Liver (tissue), 3 donors: ENCODE measurements around the gene CA5A.

Experiments
- ATF3 ChIP-seq: IDR thresholded peaks from 2 replicates; pipeline ENCODE4 v1.6.1; 2016; ENCODE audit warnings: antibody characterized with exemption
- CTCF ChIP-seq: fragments of 150-350 bp; IDR thresholded peaks from 2 replicates; pipeline ENCODE4 v1.5.1; 2017; ENCODE audit warnings: improper control_type of control experiment, low read depth, low read length; ENCODE audit not compliant: missing input control
- FOXA1 ChIP-seq: IDR thresholded peaks from 2 replicates; pipeline ENCODE4 v1.6.1; 2016; ENCODE audit warnings: antibody characterized with exemption
- MAX ChIP-seq: IDR thresholded peaks from 2 replicates; pipeline ENCODE4 v1.6.1; 2016; ENCODE audit warnings: antibody characterized with exemption
- RAD21 ChIP-seq, 2 donors: IDR thresholded peaks; 2 replicates each; pipeline ENCODE4 v1.6.1; 2016; ENCODE audit warnings: antibody characterized with exemption in 2 of 2, mild to moderate bottlenecking in 2 of 2
- YY1 ChIP-seq: IDR thresholded peaks from 2 replicates; pipeline ENCODE4 v1.6.1; 2016; ENCODE audit warnings: antibody characterized with exemption, mild to moderate bottlenecking
- donor health status: healthy.
- donor health status: healthy.

- TF ChIP-seq CTCF: no peak
- TF ChIP-seq RAD21 (IDR thresholded peaks at IDR 0.05): no peak
- TF ChIP-seq FOXA1: no peak
- no peak for TF ChIP-seq ATF3
- TF ChIP-seq MAX: no peak
- no peak for TF ChIP-seq YY1
Observed at GRCh38 chr16:87948735-87949070, 12.4 kb upstream of the CA5A start.
